GM12865 (cell line): ENCODE data around the gene TMX1.
A peak's percentile ranks its signal among the peaks of the same experiment; 100 is the strongest.

ENCODE experiments used
- DNase-seq: peaks from one replicate; pipeline ENCODE4 v3.0.0; 2010; ENCODE audit warnings: low read depth
- H3K4me3 ChIP-seq: 2 replicates; pipeline ENCODE4 v1.5.1; 2011; ENCODE audit warnings: mild to moderate bottlenecking, low read depth, low read length, control low read depth
- CTCF ChIP-seq: IDR thresholded peaks from 2 replicates; pipeline ENCODE4 v1.5.1; 2011; ENCODE audit warnings: low read length, control low read depth, low read depth, inconsistent platforms; ENCODE audit not compliant: insufficient read depth; ENCODE audit errors: missing control alignments

The TMX1 gene

GRCh38 chr14:51224551-51224950 is 15.5 kb upstream of the TMX1 start:
- DNase-seq, result no peak
- H3K4me3 ChIP-seq, result no peak overlapping the region
- no peak for TF ChIP-seq CTCF

GRCh38 chr14:51225751-51226150 is 14.3 kb upstream of the TMX1 start:
- TF ChIP-seq CTCF, result no peak
- DNase-seq, result no peak
- H3K4me3 ChIP-seq, result no peak overlapping the region

- DNase-seq, result no peak
- TF ChIP-seq CTCF, result no peak
- no peak overlapping the region for H3K4me3 ChIP-seq
Observed at GRCh38 chr14:51228391-51228790, 11.7 kb upstream of the TMX1 start.

GRCh38 chr14:51228890-51229289 is 11.2 kb upstream of the TMX1 start:
- no peak for TF ChIP-seq CTCF
- no peak overlapping the region for H3K4me3 ChIP-seq
- DNase-seq, result no peak

- TF ChIP-seq CTCF, result no peak
- no peak for DNase-seq
Observed at GRCh38 chr14:51236314-51236713, 3.7 kb upstream of the TMX1 start.

GRCh38 chr14:51240804-51241380 is 845 bp downstream of the TMX1 start:
- no peak for TF ChIP-seq CTCF
- DNase-seq, result no peak

More at GRCh38 chr14:51236314-51236713, 3.7 kb upstream of the TMX1 start:
- no peak overlapping the region for H3K4me3 ChIP-seq

GRCh38 chr14:51242545-51243490 is 2.8 kb downstream of the TMX1 start:
- peak; percentile 37 for DNase-seq
- H3K4me3 ChIP-seq, result peak overlapping the region; percentile 86
- TF ChIP-seq CTCF, result no peak

More at GRCh38 chr14:51240804-51241380, 845 bp downstream of the TMX1 start:
- H3K4me3 ChIP-seq, result peak overlapping the region; percentile 86
